GM19397 (cell line): ENCODE data around the gene EYA4.
"Not testable (repeated sequence)": the region's sequence is repeated elsewhere in the genome, so short reads cannot be mapped to it uniquely, and the experiment has no call there.

Experiments
- ATAC-seq: cut with Tn5 transposase; IDR thresholded peaks from one replicate; pipeline ENCODE4 v1.9.1; 2021; ENCODE audit warnings: mild to moderate bottlenecking, moderate library complexity; ENCODE audit not compliant: unreplicated experiment

The EYA4 gene

GRCh38 chr6:133396984-133397348 is 155.8 kb downstream of the EYA4 start:
- ATAC-seq, result no peak

- not testable (repeated sequence) for ATAC-seq
Measured at GRCh38 chr6:133397601-133398000, 156.4 kb downstream of the EYA4 start.

- no peak for ATAC-seq
Measured at GRCh38 chr6:133399426-133399825, 158.3 kb downstream of the EYA4 start.

- ATAC-seq, result no peak
Measured at GRCh38 chr6:133404151-133404550, 163.0 kb downstream of the EYA4 start.

GRCh38 chr6:133404728-133405127 is 163.6 kb downstream of the EYA4 start:
- ATAC-seq, result no peak

GRCh38 chr6:133407320-133408100 is 166.4 kb downstream of the EYA4 start:
- ATAC-seq, result no peak

GRCh38 chr6:133408132-133408531 is 167.0 kb downstream of the EYA4 start:
- no peak for ATAC-seq

GRCh38 chr6:133408543-133408942 is 167.4 kb downstream of the EYA4 start:
- no peak for ATAC-seq

GRCh38 chr6:133410638-133411435 is 169.7 kb downstream of the EYA4 start:
- no peak for ATAC-seq

- no peak for ATAC-seq
Measured at GRCh38 chr6:133411757-133412156, 170.6 kb downstream of the EYA4 start.

- no peak for ATAC-seq
Measured at GRCh38 chr6:133415262-133415661, 174.1 kb downstream of the EYA4 start.

GRCh38 chr6:133418108-133418507 is 177.0 kb downstream of the EYA4 start:
- ATAC-seq, result no peak

- ATAC-seq, result no peak
Measured at GRCh38 chr6:133423242-133423641, 182.1 kb downstream of the EYA4 start.

GRCh38 chr6:133424359-133424758 is 183.2 kb downstream of the EYA4 start:
- no peak for ATAC-seq

- ATAC-seq, result no peak
Measured at GRCh38 chr6:133426038-133426437, 184.9 kb downstream of the EYA4 start.

GRCh38 chr6:133428295-133428694 is 187.1 kb downstream of the EYA4 start:
- no peak for ATAC-seq

GRCh38 chr6:133430530-133430929 is 189.4 kb downstream of the EYA4 start:
- ATAC-seq, result no peak

GRCh38 chr6:133431031-133431430 is 189.9 kb downstream of the EYA4 start:
- no peak for ATAC-seq

- no peak for ATAC-seq
Measured at GRCh38 chr6:133432021-133432989, 191.1 kb downstream of the EYA4 start.

GRCh38 chr6:133435065-133435728 is 194.0 kb downstream of the EYA4 start:
- no peak for ATAC-seq

- ATAC-seq, result no peak
Measured at GRCh38 chr6:133436652-133437051, 195.5 kb downstream of the EYA4 start.
